DMS53 (cell line): ENCODE results near the gene USP7.
"Not testable (repeated sequence)": the region's sequence is repeated elsewhere in the genome, so short reads cannot be mapped to it uniquely, and the experiment has no call there.

Experiments used
- DNase-seq: peaks from one replicate; lab custom pipeline; 2025; lab: John Stamatoyannopoulos, UW

USP7 gene

GRCh38 chr16:8972843-8973586, 9.3 kb upstream of the USP7 start:
- DNase-seq: no peak

- no peak for DNase-seq
Measured at GRCh38 chr16:8971416-8971815, 7.7 kb upstream of the USP7 start.

GRCh38 chr16:8969202-8969897, 5.6 kb upstream of the USP7 start:
- DNase-seq: not testable (repeated sequence)

GRCh38 chr16:8968054-8968453, 4.3 kb upstream of the USP7 start:
- DNase-seq: not testable (repeated sequence)

- no peak for DNase-seq
Measured at GRCh38 chr16:8967132-8967821, 3.6 kb upstream of the USP7 start.

GRCh38 chr16:8966817-8967131, 3.1 kb upstream of the USP7 start:
- no peak for DNase-seq

- no peak for DNase-seq
Measured at GRCh38 chr16:8964462-8964861, 756 bp upstream of the USP7 start.

GRCh38 chr16:8963010-8963820, 491 bp downstream of the USP7 start:
- DNase-seq: peak; percentile 48

- peak; percentile 56 for DNase-seq
Measured at GRCh38 chr16:8962393-8963009, 1.2 kb downstream of the USP7 start.

- peak; percentile 30 for DNase-seq
Measured at GRCh38 chr16:8961811-8962390, 1.8 kb downstream of the USP7 start.

GRCh38 chr16:8960788-8961109, 3.0 kb downstream of the USP7 start:
- no peak for DNase-seq

GRCh38 chr16:8959921-8960787, 3.6 kb downstream of the USP7 start:
- peak; percentile 6 for DNase-seq

GRCh38 chr16:8958344-8959167, 5.2 kb downstream of the USP7 start:
- DNase-seq: no peak

- DNase-seq: no peak
Measured at GRCh38 chr16:8957509-8958157, 6.1 kb downstream of the USP7 start.

- no peak for DNase-seq
Measured at GRCh38 chr16:8957063-8957397, 6.7 kb downstream of the USP7 start.

GRCh38 chr16:8956265-8957062, 7.2 kb downstream of the USP7 start:
- no peak for DNase-seq

- DNase-seq: no peak
Measured at GRCh38 chr16:8955828-8956227, 7.9 kb downstream of the USP7 start.

- DNase-seq: no peak
Measured at GRCh38 chr16:8953064-8953463, 10.6 kb downstream of the USP7 start.
